ENCODE results near the gene AP4M1.
A peak's percentile ranks its signal among the peaks of the same experiment; 100 is the strongest.

Gene AP4M1

GRCh38 chr7:100087055-100087750 is 14.2 kb upstream of the AP4M1 start:
- DNase-seq (ENCODE audit: low spot score) = peak; percentile 85

- DNase-seq (ENCODE audit: low spot score) = no peak
Observed at GRCh38 chr7:100088095-100088620, 13.3 kb upstream of the AP4M1 start.

GRCh38 chr7:100088621-100089457 is 12.6 kb upstream of the AP4M1 start, which contains the start of gene COPS6:
Gene COPS6 (plus strand): TSS chr7:100088969. CDS start chr7:100088991, 22 bp downstream.
- peak; percentile 82 for DNase-seq (ENCODE audit: low spot score)

GRCh38 chr7:100089458-100090196 is 11.8 kb upstream of the AP4M1 start:
- no peak for DNase-seq (ENCODE audit: low spot score)

- no peak for DNase-seq (ENCODE audit: low spot score)
Observed at GRCh38 chr7:100090527-100091410, 10.7 kb upstream of the AP4M1 start.

GRCh38 chr7:100091411-100092181 is 9.8 kb upstream of the AP4M1 start:
- no peak for DNase-seq (ENCODE audit: low spot score)

- no peak for DNase-seq (ENCODE audit: low spot score)
Observed at GRCh38 chr7:100093054-100093453, 8.4 kb upstream of the AP4M1 start.

- DNase-seq (ENCODE audit: low spot score) = no peak
Observed at GRCh38 chr7:100093498-100093897, 7.9 kb upstream of the AP4M1 start.

- no peak for DNase-seq (ENCODE audit: low spot score)
Observed at GRCh38 chr7:100093925-100094486, 7.4 kb upstream of the AP4M1 start.

- no peak for DNase-seq (ENCODE audit: low spot score)
Observed at GRCh38 chr7:100095289-100095688, 6.2 kb upstream of the AP4M1 start.

- no peak for DNase-seq (ENCODE audit: low spot score)
Observed at GRCh38 chr7:100095704-100096103, 5.7 kb upstream of the AP4M1 start.

GRCh38 chr7:100098913-100099312 is 2.5 kb upstream of the AP4M1 start:
- DNase-seq (ENCODE audit: low spot score) = no peak

GRCh38 chr7:100099452-100099851 is 2.0 kb upstream of the AP4M1 start:
- DNase-seq (ENCODE audit: low spot score) = no peak

- DNase-seq (ENCODE audit: low spot score) = peak; percentile 95
Observed at GRCh38 chr7:100100420-100101015, 925 bp upstream of the AP4M1 start.

GRCh38 chr7:100102950-100103840 is 1.8 kb downstream of the AP4M1 start:
- DNase-seq (ENCODE audit: low spot score) = peak; percentile 89

- DNase-seq (ENCODE audit: low spot score) = no peak
Observed at GRCh38 chr7:100105534-100105933, 4.1 kb downstream of the AP4M1 start.

GRCh38 chr7:100106633-100107032 is 5.2 kb downstream of the AP4M1 start:
- no peak for DNase-seq (ENCODE audit: low spot score)

GRCh38 chr7:100107125-100107737 is 5.8 kb downstream of the AP4M1 start:
- no peak for DNase-seq (ENCODE audit: low spot score)
